ENCODE data around the gene SSX2IP. TPM values are rescaled to one million over a fixed set of nuclear protein-coding genes. Genes with fewer than 3 reads are reported as not detected.

Gene SSX2IP
- total RNA-seq, 2 donors from 2014 or later, result 16.6 to 21.8 TPM

DNA sequence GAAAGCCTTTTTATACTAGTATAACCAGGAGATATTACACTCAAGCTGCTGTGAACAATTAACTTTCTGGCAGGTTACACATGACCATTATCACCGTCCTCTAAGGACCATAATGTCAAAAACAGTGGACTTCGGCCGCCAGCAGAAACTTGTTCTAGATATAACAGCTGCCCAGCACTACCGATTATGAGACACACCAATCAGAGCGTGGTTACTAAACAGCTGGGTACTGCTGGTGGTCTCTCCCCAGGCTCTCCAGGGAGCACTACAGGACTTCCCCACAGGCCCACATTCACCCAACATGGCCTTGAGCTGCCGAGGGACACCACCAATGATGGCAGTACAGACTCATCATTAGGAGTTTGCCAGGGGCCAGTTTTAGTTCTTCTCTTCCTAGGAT, 58.1 kb downstream of the SSX2IP start:
- TF ChIP-seq CTCF (conservative IDR thresholded peaks at IDR 0.05), result no peak
- Mint-ChIP-seq H3K27ac (no peak overlapping the region), H3K4me3 (no peak overlapping the region), H3K4me1 (peaks cover 5% of the 10 kb centered on the region), H3K9me3 (peaks cover 9% of the 10 kb centered on the region), H3K27me3 (ENCODE audit: insufficient read depth) (no peaks in the 10 kb centered on the region), H3K36me3 (ENCODE audit: low read depth) (no peaks in the 10 kb centered on the region)
- no peak for DNase-seq
- Histone ChIP-seq H3K27ac (ENCODE audit: low read depth, low read length) (no peak overlapping the region), H3K27me3 (ENCODE audit: control insufficient read depth, insufficient read depth, low read length, poor library complexity, severe bottlenecking) (no peaks in the 10 kb centered on the region), H3K9me3 (ENCODE audit: control insufficient read depth, low read length) (no peaks in the 10 kb centered on the region), H3K4me1 (ENCODE audit: control insufficient read depth, insufficient read depth, low read length) (no peaks in the 10 kb centered on the region), H3K4me3 (ENCODE audit: low read length) (no peak overlapping the region), H3K9ac (ENCODE audit: extremely low read depth, low read length, poor library complexity, severe bottlenecking) (no peak overlapping the region), H3K36me3 (ENCODE audit: control insufficient read depth, insufficient read depth, low read length) (no peaks in the 10 kb centered on the region)
- 78% methylated on average over 5 to 6 of the region's 6 CpGs for WGBS, 2 experiments (ENCODE audit: insufficient coverage in 1 of 2, insufficient read length in 1 of 2)

DNA sequence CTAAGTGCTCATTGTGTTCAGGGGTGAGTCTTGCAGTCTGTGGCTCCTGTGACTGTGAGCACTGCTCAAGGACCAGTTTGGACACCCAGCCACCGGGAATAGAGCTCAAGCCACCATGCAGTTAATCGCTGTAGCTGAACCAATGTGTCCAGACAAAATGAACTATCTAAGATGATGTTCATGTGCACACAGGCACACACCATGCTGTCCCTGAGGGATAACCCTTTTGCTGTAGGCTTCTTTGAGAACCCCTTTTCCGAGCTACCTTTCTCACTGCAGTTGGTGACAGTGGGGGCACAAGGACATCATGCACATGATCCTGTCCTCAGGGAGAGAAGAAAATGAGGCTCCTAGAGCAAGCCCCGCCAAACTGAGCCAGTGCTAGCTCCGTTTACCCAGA, 65.4 kb downstream of the SSX2IP start:
- Mint-ChIP-seq H3K4me1 (peaks cover under 1% of the 10 kb centered on the region), H3K4me3 (no peak overlapping the region), H3K36me3 (ENCODE audit: low read depth) (no peaks in the 10 kb centered on the region), H3K9me3 (no peaks in the 10 kb centered on the region), H3K27ac (no peak overlapping the region), H3K27me3 (ENCODE audit: insufficient read depth) (peaks cover 3% of the 10 kb centered on the region)
- Histone ChIP-seq H3K9me3 (ENCODE audit: control insufficient read depth, low read length) (no peaks in the 10 kb centered on the region), H3K27ac (ENCODE audit: low read depth, low read length) (no peak overlapping the region), H3K4me1 (ENCODE audit: control insufficient read depth, insufficient read depth, low read length) (no peaks in the 10 kb centered on the region), H3K9ac (ENCODE audit: extremely low read depth, low read length, poor library complexity, severe bottlenecking) (no peak overlapping the region), H3K27me3 (ENCODE audit: control insufficient read depth, insufficient read depth, low read length, poor library complexity, severe bottlenecking) (no peaks in the 10 kb centered on the region), H3K36me3 (ENCODE audit: control insufficient read depth, insufficient read depth, low read length) (no peaks in the 10 kb centered on the region), H3K4me3 (ENCODE audit: low read length) (no peak overlapping the region)
- no peak for TF ChIP-seq CTCF (conservative IDR thresholded peaks at IDR 0.05)
- DNase-seq, result no peak
- WGBS, 2 experiments (ENCODE audit: insufficient coverage in 1 of 2, insufficient read length in 1 of 2), result 94 to 95% methylated on average over 3 of the region's 5 CpGs

DNA sequence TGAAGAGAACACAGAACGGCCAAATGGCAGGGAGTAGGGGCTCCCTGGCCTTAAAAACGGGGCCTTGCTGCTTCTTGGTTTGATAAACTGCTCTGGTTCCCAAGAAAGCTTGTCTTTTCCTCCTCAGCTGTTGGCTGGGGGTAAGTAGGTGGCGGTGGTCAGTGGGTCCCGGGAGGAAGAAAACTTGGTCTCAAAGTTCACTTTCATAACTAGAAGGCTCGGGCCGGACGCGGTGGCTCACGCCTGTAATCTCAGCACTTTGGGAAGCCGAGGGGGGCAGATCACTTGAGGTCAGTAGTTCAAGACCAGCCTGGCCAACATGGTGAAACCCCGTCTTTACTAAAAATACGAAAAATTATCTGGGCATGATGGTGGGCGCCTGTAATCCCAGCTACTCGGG, 68.7 kb downstream of the SSX2IP start:
- Mint-ChIP-seq H3K27ac (no peak overlapping the region), H3K27me3 (ENCODE audit: insufficient read depth) (peaks cover 9% of the 10 kb centered on the region), H3K36me3 (ENCODE audit: low read depth) (no peaks in the 10 kb centered on the region), H3K4me1 (peaks cover 8% of the 10 kb centered on the region), H3K4me3 (no peak overlapping the region), H3K9me3 (no peaks in the 10 kb centered on the region)
- TF ChIP-seq CTCF (conservative IDR thresholded peaks at IDR 0.05), result no peak
- Histone ChIP-seq H3K27ac (ENCODE audit: low read depth, low read length) (no peak overlapping the region), H3K9ac (ENCODE audit: extremely low read depth, low read length, poor library complexity, severe bottlenecking) (no peak overlapping the region), H3K9me3 (ENCODE audit: control insufficient read depth, low read length) (no peaks in the 10 kb centered on the region), H3K4me1 (ENCODE audit: control insufficient read depth, insufficient read depth, low read length) (no peaks in the 10 kb centered on the region), H3K36me3 (ENCODE audit: control insufficient read depth, insufficient read depth, low read length) (no peaks in the 10 kb centered on the region), H3K4me3 (ENCODE audit: low read length) (no peak overlapping the region), H3K27me3 (ENCODE audit: control insufficient read depth, insufficient read depth, low read length, poor library complexity, severe bottlenecking) (no peaks in the 10 kb centered on the region)
- WGBS, 2 experiments (ENCODE audit: insufficient coverage in 1 of 2, insufficient read length in 1 of 2), result 89 to 92% methylated on average over 9 to 14 of the region's 14 CpGs
- DNase-seq, result no peak
